PFSK-1 (cell line): ENCODE measurements around the gene MUC5AC.

Source experiments
- FOXP2 ChIP-seq: optimal IDR thresholded peaks from 2 replicates; pipeline ENCODE3; 2011; ENCODE audit warnings: borderline replicate concordance, control low read depth, inconsistent platforms; ENCODE audit not compliant: insufficient read depth; ENCODE audit errors: extremely low read length, extremely low read depth
- POLR2AphosphoS5 ChIP-seq: IDR thresholded peaks from 2 replicates; pipeline ENCODE4 v1.6.1; 2012; ENCODE audit warnings: low read depth, mild to moderate bottlenecking, control low read depth, low read length, moderate library complexity
- SIN3A ChIP-seq: IDR thresholded peaks from 2 replicates; pipeline ENCODE4 v1.6.1; 2012; ENCODE audit warnings: mild to moderate bottlenecking, low read length, moderate library complexity, borderline replicate concordance; ENCODE audit not compliant: insufficient read depth
- TAF1 ChIP-seq: IDR thresholded peaks from 2 replicates; pipeline ENCODE4 v1.6.1; 2012; ENCODE audit warnings: low read length, control low read depth, borderline replicate concordance; ENCODE audit not compliant: insufficient read depth
- TF ChIP-seq, protein P1 (sequence below), 2 experiments: IDR thresholded peaks; 2 replicates each; pipeline versions ENCODE4 v1.6.1 to v1.8.0; 2011 to 2012; ENCODE audit warnings: low read depth in 2 of 2, low read length in 2 of 2, control low read depth in 1 of 2, inconsistent platforms in 1 of 2, mild to moderate bottlenecking in 1 of 2, moderate library complexity in 1 of 2; ENCODE audit not compliant: insufficient read depth in 1 of 2

DNA sequence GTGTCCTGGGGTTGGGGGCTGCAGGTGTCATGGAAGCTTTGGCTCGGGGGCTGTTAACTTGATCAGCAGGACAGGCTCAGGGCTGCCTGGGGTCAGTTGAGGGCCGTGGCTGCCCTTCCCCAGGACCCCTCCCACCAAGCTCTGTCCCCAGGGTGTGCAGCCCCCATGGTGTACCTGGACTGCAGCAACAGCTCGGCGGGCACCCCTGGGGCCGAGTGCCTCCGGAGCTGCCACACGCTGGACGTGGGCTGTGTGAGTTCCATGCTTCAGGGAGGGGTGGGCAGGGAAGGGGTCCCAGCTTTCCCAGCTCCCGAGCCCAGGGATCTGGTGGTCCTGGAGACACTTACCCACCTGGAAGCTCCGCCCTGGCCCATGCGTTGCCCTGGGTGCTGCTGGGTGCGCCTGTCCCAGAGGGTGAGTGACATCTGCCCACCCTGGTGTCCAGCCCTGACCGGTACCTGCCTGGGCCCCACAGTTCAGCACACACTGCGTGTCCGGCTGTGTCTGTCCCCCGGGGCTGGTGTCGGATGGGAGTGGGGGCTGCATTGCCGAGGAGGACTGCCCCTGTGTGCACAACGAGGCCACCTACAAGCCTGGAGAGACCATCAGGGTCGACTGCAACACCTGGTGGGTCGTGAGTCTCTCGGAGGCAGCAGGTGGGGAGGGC is 76.4 kb downstream of the MUC5AC start:
- TF ChIP-seq, protein P1, sequence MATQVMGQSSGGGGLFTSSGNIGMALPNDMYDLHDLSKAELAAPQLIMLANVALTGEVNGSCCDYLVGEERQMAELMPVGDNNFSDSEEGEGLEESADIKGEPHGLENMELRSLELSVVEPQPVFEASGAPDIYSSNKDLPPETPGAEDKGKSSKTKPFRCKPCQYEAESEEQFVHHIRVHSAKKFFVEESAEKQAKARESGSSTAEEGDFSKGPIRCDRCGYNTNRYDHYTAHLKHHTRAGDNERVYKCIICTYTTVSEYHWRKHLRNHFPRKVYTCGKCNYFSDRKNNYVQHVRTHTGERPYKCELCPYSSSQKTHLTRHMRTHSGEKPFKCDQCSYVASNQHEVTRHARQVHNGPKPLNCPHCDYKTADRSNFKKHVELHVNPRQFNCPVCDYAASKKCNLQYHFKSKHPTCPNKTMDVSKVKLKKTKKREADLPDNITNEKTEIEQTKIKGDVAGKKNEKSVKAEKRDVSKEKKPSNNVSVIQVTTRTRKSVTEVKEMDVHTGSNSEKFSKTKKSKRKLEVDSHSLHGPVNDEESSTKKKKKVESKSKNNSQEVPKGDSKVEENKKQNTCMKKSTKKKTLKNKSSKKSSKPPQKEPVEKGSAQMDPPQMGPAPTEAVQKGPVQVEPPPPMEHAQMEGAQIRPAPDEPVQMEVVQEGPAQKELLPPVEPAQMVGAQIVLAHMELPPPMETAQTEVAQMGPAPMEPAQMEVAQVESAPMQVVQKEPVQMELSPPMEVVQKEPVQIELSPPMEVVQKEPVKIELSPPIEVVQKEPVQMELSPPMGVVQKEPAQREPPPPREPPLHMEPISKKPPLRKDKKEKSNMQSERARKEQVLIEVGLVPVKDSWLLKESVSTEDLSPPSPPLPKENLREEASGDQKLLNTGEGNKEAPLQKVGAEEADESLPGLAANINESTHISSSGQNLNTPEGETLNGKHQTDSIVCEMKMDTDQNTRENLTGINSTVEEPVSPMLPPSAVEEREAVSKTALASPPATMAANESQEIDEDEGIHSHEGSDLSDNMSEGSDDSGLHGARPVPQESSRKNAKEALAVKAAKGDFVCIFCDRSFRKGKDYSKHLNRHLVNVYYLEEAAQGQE (IDR thresholded peaks at IDR 0.05; ENCODE audit: insufficient read depth in 1 of 2, low read depth in 2 of 2, low read length in 2 of 2), result no peak
- TF ChIP-seq TAF1 (no peak), SIN3A (no peak), FOXP2 (no peak), POLR2AphosphoS5 (no peak)
